NB4 (cell line): Measurements from ENCODE around the gene FHIT.

Source experiments
- DNase-seq: peaks from one replicate; pipeline ENCODE4 v3.0.0; 2010; ENCODE audit warnings: low read depth
- H3K4me3 ChIP-seq: one replicate; pipeline ENCODE4 v1.5.1; 2011; ENCODE audit warnings: mild to moderate bottlenecking, low read depth, low read length, moderate library complexity
- MYC ChIP-seq: IDR thresholded peaks from 2 replicates; pipeline ENCODE4 v1.6.1; 2011; ENCODE audit warnings: low read depth, low read length
- POLR2A ChIP-seq: IDR thresholded peaks from 2 replicates; pipeline ENCODE4 v1.6.1; 2011; ENCODE audit warnings: mild to moderate bottlenecking; ENCODE audit not compliant: insufficient read length; ENCODE audit errors: extremely low read depth
- TF ChIP-seq, protein P1 (sequence below): IDR thresholded peaks from one replicate; pipeline ENCODE4 v1.5.1; 2012; ENCODE audit warnings: low read depth, low read length
- TF ChIP-seq, protein P2 (sequence below): IDR thresholded peaks from 2 replicates; pipeline ENCODE4 v1.6.1; 2011; ENCODE audit warnings: low read depth, low read length

FHIT gene

DNA sequence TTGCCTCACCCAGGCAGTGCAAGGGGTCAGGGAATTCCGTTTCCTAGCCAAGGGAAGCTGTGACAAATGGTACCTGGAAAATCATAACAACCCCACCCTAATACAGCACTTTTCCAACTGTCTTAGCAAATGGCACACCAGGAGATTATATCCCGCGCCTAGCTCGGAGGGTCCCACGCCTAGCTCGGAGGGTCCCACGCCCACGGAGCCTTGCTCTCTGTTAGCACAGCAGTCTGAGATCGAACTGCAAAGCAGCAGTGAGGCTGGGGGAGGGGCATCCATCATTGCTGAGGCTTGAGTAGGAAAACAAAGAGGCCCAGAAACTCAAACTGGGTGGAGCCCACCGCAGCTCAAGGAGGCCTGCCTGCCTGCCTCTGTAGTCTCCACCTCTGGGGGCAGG lies 208.1 kb downstream of the FHIT start:
- H3K4me3 ChIP-seq = no peak overlapping the region
- TF ChIP-seq, protein P1, sequence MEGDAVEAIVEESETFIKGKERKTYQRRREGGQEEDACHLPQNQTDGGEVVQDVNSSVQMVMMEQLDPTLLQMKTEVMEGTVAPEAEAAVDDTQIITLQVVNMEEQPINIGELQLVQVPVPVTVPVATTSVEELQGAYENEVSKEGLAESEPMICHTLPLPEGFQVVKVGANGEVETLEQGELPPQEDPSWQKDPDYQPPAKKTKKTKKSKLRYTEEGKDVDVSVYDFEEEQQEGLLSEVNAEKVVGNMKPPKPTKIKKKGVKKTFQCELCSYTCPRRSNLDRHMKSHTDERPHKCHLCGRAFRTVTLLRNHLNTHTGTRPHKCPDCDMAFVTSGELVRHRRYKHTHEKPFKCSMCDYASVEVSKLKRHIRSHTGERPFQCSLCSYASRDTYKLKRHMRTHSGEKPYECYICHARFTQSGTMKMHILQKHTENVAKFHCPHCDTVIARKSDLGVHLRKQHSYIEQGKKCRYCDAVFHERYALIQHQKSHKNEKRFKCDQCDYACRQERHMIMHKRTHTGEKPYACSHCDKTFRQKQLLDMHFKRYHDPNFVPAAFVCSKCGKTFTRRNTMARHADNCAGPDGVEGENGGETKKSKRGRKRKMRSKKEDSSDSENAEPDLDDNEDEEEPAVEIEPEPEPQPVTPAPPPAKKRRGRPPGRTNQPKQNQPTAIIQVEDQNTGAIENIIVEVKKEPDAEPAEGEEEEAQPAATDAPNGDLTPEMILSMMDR = no peak
- TF ChIP-seq MYC (no peak), POLR2A (no peak)
- TF ChIP-seq, protein P2, sequence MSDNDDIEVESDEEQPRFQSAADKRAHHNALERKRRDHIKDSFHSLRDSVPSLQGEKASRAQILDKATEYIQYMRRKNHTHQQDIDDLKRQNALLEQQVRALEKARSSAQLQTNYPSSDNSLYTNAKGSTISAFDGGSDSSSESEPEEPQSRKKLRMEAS = no peak
- no peak for DNase-seq

DNA sequence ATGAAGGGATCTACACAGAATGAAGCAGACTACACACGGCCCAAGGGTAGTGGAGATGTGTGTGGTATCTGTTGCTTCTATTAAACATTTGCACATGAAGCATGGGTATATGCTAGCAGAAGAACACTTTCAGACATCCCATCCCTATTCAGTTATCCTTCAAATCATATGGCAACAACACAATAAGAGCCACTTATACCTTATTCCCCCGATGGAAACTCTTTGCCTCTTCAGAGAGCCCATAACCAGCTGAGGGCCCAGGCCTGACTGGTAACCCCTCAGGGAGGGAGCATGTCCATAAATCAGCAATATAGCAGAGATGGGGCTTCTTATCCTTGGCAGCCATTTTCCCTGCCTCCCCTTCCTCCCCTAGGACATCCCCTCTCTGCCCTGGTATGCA lies 210.6 kb downstream of the FHIT start:
- TF ChIP-seq, protein P1 = no peak
- TF ChIP-seq, protein P2 = no peak
- no peak for TF ChIP-seq MYC
- H3K4me3 ChIP-seq = no peak overlapping the region

DNA sequence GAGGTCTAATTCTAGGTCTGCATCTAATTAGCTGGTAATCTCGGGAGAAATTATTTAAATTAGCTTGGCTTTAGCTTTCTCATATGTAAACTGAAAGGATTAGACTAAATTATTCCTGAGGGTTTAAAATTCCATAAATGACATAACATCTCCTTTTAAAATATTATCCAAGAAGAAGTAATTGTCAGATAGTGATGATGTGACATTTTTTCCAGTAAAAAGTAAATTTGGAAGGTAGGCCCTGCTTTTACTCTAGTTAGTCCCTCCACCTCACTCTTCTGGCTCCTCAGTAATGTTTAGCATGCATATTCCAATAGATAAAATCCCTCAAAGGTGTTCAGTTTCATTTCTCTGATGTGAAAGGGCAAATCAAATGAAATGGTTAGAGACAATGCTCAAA lies 215.7 kb downstream of the FHIT start:
- TF ChIP-seq, protein P2 = no peak
- TF ChIP-seq POLR2A (no peak), MYC (no peak)
- TF ChIP-seq, protein P1 = no peak
- no peak for DNase-seq

More for the DNA sequence above, 210.6 kb downstream of the FHIT start:
- no peak for DNase-seq

DNA sequence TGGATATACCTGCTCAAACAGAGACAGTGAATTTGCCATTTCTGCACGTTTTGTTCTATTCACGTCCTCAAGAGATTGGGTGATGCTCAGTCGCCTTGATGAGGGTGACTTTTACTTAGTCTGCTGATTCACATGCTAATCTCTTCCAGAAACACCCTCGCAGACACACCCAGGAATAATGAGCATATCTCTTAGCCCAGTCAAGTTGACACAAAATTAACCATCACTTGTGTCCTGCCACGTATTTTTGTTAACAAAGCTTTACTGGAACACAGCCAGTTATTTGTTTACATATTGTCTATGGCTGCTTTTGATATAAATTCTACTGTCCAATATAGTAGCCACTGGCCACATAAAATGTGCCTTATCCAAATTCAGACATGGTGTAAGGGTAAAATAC lies 218.3 kb downstream of the FHIT start:
- DNase-seq = no peak
- TF ChIP-seq, protein P2 = no peak
- TF ChIP-seq, protein P1 = no peak
- TF ChIP-seq POLR2A (no peak), MYC (no peak)
- H3K4me3 ChIP-seq = no peak overlapping the region

More for the DNA sequence above, 215.7 kb downstream of the FHIT start:
- H3K4me3 ChIP-seq = no peak overlapping the region

DNA sequence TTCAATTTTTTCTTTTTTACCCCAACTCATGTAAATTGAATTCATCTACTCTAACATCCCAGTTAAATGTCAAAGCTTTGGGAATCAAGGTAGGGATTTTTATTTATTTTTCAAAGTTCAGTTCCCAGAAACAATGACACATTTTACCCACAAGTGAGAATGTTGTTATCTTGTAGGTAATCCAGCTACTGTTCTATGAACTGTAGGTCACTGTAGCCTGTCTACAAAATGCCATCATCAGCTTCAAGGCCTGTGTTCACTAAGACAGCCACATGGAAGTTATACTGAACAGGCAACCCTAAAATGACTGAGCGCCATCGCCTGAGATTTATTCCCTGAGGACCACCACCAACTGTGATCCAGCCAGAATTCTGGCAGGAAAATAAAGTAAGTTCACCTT lies 219.7 kb downstream of the FHIT start:
- DNase-seq = no peak
- TF ChIP-seq MYC = no peak
- TF ChIP-seq, protein P1 = no peak
- TF ChIP-seq, protein P2 = no peak
- TF ChIP-seq POLR2A = no peak
- H3K4me3 ChIP-seq = no peak overlapping the region

DNA sequence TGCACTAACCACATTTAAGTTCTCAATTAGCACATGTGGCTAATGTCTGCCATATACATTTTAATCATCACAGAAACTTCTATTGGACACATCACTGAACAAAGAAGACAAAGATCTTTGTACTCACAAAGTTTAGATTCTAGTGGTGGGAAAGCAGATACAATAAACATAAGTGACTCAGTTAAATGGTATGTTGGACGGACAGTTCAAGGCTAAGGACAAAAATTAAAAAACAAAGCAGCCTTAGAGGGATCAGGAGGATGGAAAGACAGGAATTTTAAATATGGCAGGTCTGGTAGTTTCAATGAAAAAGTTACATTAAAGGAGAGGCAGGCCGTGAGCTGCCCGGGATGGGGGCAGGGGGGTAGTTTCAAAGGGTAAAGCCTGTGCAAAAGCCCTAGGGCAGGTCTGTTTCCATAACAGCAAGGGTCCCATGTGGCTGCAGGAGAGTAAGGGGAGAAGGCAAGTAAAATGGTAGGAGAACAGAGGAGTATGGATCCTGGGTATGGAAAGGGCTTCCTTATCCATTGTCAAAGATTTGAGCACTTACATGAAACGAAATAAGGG lies 220.7 kb downstream of the FHIT start:
- TF ChIP-seq POLR2A (no peak), MYC (no peak)
- TF ChIP-seq, protein P1 = no peak
- TF ChIP-seq, protein P2 = no peak
- DNase-seq = no peak
- no peak overlapping the region for H3K4me3 ChIP-seq
